Activated effector memory CD4-positive, alpha-beta T cell treated with Interleukin-2 at 50 U/mL for 16 hours (primary cell): Measurements from ENCODE around the gene ABCC3.
A peak's percentile ranks its signal among the peaks of the same experiment; 100 is the strongest.

ENCODE experiments used
- DNase-seq: peaks from one replicate; pipeline ENCODE4 v3.0.0-alpha.2; 2020

ABCC3 gene

DNA sequence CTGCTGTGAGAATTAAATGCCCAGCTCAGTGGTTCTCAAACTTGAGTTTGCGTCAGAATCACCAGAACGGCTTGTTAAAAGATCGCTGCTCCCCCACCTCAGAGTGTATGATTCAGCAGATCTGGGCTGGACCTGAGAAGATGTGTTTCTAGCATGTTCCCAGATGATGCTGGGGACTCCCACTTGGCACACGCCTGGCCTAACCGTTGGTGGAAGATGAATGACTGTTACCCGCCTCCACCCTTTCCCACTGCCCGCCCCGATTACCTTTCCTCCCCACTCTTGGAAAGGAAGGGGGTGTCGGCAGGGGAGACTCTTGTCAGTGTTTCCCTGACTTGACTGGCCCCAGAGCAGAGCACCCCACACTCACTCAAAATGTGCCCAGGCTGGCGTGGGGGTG, 29.3 kb upstream of the ABCC3 start:
- no peak for DNase-seq

DNA sequence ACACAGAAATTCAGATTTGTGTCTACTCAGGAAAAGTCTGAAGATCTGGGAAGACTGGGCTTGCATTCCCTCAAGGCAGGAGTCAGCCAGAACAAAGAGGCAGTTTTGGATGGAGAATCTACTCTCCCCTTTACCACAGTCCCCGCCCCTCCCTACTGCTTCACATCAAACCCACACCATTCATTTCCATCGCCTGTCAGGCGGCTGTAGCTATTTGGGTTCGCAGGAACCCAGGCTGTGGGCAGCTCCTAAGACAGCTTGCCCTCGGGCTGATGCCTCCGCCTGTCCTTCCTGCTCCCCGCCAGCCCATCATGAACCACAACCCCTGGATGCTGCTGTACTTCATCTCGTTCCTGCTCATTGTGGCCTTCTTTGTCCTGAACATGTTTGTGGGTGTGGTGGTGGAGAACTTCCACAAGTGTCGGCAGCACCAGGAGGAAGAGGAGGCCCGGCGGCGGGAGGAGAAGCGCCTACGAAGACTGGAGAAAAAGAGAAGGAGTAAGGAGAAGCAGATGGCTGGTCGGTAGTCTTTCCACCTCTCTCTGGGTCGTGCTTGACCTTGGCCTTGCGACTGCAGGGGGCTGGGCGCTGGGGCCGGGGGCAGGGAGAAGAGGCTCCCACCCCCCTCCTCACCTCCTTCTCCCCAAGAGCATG, 27.0 kb upstream of the ABCC3 start:
- no peak for DNase-seq

DNA sequence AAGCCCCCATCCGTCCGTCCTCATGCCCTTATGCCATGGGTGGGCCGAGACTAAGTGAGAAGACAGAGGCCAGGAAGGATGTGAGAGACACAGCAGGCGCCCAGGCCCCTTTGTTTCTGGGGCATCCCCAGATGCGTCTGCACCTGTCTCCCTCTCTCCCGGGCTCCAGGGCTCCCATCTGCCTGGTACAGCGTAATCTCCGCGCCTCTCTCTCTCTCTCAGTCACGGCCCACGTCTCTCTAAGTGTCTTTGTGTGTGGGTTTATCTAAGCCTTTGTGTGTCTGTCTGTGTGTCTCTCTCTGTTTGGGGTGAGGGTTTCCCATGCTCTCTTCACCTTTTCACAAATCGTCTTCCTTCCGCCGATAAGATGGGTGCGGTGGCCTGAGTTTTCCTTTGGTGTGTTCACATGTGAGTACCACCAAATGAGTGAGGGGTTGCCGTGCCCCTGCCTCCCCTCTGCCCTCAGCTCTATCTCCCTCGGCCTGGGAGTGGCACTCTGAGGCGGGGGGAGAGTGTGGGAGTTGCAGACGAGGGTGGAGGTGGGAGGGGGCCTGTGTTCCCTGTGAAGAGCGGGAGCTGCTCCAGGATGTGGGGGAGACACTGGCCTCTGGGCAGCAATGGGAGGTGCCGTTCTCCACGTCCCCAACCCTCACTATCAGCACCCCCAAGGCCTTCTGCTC, 25.8 kb upstream of the ABCC3 start:
- no peak for DNase-seq

DNA sequence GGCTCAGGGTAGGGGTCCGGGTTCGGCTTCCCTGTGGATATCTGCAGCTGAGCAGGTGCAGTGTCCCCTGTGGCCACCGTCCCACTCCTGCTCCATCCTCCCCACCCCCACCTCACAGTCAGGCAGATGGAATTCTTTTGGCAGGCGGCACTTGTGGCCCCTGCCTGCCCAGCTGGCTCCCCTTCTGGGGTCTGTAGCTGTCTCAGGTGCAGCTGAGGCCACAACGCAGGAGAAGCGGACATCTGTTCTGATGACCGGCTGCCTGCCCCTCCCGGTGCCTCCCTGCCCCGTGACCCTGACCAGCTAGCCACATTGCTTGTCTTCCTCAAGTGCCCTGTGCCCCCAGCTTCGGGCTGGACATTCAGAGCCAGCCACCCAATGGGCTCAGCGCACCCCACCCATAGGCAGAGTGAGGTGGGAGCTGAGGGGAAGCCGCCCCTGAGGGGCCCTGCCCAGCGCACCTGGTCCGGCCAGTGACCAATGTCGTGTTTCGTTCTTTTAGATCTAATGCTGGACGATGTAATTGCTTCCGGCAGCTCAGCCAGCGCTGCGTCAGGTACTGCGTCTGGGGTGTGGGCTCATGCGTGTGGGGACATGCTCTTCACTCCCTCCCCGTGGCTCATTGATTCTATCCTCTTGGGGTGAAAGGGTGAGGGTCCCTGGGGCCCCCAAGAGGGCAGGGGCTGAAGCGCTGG, 25.2 kb upstream of the ABCC3 start:
- no peak for DNase-seq

DNA sequence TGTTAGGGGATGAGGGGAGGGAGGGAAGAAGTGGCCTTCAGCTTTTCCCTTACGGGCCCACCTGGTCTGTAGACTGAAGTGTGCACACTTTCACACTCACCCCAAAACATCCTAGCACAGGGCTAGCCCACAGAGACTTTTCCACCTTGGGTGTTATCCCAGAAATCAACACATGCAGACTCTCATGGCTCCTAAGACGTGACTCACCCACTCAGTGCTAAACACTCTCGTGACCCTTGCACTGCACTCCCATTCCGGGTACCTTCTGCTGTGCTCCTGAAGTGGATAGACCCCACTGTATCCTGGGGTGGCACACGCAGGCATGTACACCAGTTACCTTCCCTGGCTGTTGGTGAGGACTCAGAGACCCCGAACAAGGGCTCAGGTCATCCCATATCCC, 23.0 kb upstream of the ABCC3 start:
- DNase-seq, result no peak

DNA sequence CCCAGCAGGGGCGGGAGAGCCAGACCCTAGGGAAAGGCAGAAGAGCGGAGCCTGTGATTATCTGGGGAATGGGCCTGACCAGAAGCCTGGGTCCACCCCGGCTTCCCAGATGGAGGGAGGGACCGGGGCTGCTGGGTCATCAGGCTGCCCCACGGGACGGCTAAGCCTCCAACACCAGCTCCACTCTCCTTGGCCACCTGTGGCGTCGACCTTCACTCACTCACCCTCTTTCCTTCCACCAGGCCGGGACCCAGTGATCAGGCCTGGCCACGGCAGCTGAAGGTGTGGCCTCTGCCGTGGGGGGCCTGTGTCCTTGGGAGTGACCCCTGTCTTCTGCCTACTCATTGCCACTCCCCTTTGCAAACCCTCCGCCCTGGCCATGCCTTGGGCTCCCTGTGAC, 22.4 kb upstream of the ABCC3 start:
- DNase-seq, result no peak

DNA sequence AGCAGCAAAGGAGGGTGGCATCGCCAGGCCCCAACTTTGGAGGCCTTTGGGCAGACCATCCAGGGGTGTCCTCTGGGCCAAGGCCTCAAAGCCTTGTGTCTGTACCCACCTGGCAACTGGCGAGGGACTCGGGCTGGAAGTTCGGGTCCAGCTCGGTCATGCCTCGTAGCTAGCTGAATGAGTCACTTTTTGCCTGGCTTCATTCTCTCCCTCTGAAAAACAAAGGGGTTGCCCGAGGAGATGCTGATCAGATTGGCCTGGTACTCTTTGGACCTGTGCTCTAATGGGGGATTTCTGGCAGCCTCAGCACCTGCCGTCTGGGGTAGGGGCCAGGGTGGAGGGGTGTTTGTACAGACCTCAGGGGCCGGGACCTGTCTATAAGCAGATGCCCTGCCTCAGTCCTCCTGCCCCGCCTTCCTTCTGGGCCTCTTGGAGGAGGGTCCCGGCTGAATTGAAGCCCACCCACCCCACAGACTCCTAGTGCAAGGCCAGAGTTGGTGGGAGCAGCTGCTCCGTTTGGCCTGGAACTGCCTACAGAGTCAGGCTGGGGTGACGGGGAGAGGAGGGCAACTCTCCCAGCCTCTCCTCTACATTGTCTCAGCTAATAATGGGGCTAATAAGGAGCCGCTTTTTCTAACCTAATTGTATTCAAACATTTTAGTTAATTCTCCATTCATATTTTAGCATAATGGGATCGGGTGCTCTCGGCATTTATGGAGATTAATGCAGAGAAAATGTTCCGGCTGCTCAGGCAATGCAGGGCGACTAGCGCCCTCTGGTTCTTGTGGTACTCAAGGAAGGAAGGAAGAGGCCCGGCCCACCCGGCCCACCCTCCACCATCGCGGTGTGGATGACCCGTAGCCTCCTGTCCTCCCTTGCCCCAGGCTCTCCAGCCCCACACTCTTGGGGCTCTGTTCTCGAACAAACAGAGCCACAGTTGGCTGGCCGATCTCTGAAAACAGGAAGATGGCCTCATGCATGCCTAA, 21.4 kb upstream of the ABCC3 start:
- no peak for DNase-seq

DNA sequence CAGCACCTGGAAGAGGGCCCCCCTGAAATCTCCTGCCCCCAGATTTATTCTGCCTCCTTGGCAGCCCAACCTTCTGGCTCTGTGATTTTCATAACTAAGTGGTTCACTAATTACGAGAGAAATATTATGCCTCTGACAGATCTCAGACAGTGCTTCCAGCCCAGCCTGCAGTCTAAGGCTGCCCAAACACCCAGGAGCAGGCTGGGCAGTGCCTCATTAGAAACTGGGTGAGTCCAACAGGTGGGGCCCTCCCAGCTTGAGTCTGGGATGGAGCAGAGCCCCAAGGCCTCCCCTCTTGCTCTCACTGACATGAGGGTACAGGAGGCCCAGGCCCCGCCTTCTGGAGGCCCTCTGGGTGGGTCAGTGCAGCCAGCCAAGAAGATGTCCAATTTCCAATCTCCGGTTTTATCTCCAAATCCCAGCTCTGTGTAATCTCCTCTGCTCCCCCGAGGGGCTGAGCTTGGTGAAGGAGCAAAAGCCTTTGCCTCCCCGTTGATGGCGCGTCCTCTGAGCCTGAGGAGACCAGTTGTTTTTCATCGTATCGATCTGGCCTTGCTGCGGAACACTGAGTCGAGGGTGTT, 20.1 kb upstream of the ABCC3 start:
- no peak for DNase-seq

DNA sequence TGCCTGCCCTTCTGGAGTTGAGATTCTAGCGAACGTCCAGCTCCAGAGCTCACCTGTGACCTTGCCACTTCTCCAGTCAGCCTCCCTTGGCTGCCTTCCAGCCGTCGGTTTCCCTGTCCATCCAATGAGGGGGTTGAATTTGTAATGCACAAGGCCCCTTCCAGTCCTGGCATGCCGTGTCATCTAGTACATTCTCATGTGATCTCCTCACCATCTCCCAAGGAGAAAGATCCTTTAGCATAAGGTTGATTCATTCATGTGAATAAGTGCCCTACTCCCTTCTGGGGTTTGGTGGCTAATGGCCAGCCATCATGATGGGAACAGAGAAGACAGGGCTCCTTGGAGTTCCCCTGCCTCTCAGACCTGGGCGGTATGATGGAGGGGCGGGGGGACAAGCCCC, 18.9 kb upstream of the ABCC3 start:
- no peak for DNase-seq

DNA sequence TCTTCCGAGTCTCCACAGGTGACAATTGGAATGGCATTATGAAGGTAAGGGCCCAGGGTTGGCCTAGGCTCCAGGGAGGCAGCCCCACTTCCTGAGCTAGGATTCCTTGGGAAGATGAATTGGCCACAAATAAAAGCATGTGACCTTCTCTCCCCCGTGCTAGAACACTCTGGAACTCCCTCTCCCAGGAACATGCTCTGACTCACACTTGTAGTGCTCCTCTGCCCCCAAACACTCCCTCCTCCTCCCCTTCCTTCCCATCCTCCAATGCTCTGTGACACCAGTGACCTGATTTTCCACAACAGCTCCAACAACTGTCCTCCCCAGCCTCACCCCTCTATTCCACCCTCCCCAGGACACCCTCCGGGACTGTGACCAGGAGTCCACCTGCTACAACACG, 16.4 kb upstream of the ABCC3 start:
- DNase-seq, result no peak

DNA sequence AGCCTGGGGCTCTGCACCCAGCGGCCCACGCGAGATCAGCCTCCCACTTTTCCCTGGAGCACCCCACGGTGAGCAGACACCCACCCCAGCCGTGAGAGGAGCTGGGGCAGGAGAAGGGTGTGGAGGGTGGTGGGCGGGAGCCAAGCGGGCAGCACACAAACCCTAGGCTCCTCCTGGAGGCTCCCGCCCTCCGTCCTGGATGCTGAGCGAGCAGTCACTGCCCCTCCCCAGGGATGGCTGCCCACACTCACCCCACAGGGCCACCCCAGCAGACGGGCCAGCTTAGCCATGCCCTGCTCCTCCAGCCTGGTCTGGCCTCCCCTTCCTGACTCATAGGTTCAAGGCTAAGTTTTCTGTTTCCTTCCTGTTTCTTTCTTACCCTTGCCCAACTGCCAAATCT, 15.7 kb upstream of the ABCC3 start:
- no peak for DNase-seq

DNA sequence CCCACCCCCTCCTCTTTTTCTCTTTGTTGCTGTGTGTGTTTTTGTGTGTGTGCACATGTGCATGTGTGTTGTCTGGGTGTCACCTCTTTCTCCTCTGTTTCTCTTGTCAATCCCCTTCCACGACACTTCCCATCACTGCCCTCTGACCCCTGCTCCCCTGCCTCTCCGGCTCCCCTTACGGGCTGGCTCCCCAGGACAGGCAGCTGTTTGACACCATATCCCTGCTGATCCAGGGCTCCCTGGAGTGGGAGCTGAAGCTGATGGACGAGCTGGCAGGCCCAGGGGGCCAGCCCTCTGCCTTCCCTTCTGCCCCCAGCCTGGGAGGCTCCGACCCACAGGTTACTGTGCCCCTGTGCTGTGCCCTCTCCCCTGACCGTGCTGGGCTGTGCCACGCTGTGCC, 15.2 kb upstream of the ABCC3 start:
- DNase-seq, result no peak

DNA sequence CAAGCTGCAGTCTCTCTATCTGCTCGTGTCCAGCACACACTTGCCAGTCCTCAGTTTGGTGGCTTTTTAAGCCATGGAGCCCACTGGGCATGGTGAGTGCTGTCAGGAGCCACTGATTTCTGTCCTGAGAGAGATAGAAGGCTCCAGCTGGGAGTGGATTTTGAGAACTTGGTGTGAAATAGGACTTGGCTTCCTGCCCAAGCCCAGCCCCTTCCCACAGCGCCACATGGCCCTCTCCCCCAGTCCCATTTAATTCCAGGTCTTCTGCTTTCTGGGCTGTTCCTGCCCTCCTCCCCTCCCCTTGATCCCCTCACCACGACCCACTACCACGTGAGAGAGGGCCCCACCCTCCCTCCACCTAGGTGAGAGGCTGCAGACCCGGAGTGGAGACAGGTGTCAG, 14.4 kb upstream of the ABCC3 start:
- DNase-seq, result no peak

DNA sequence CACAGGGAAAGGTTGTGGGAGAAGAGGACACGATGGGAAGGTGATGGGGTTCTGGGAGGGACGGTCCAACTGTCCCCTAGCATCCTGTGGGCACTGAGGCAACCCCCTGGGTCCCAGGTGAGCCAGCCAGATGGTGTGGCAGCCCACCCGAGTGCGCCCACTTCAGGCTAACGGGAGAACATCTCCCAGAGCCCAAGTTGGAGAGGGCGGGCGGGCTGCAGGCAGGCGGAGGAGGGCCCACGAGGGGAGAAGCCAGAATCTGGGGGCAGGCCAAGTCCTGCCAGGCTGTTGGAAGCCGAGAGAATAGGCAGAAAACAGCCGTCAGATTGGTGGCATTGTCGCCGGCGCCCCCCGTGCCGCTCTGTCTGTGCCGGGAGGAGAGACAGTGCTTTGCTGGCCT, 13.8 kb upstream of the ABCC3 start:
- DNase-seq, result no peak

DNA sequence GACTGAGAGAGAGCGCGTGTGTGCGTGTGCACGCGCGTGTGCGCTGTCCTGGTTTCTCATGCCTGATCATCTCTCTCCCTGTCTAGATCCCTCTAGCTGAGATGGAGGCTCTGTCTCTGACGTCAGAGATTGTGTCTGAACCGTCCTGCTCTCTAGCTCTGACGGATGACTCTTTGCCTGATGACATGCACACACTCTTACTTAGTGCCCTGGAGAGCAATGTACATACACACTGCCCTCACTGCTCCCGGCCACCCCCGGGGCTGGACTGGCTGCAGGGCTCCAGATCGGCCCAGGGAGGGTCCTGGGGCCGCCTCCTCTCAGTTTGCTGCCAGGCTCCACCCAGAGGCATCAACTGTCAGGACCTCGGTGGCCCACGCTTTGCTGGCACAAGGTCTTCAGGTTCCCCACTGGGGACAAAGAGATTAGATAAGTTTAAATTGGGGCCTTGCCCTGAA, 13.1 kb upstream of the ABCC3 start:
- DNase-seq, result no peak

DNA sequence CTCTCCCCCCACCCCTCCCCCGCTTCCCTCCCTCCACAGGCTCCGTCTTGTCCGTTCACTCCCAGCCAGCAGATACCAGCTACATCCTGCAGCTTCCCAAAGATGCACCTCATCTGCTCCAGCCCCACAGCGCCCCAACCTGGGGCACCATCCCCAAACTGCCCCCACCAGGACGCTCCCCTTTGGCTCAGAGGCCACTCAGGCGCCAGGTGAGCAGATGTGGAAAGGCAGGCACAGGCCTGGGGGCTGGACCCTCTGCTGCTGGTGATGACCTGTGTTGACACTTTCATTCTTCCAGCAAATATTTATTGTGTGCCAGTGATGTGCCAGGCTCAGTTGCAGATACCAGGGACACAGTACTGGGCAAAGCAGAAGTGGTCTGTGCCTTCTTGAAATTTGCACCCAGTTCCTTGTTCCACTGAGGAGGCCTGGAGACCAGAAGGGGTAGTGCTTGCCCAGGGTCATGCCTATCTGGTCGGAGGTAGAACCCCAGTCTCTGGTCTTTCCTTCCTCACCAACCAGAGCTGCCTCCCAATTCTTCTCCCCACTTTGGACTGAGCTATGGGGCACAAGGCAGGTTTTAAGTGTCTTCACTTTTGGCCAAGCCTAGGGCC, 10.3 kb upstream of the ABCC3 start:
- no peak for DNase-seq

DNA sequence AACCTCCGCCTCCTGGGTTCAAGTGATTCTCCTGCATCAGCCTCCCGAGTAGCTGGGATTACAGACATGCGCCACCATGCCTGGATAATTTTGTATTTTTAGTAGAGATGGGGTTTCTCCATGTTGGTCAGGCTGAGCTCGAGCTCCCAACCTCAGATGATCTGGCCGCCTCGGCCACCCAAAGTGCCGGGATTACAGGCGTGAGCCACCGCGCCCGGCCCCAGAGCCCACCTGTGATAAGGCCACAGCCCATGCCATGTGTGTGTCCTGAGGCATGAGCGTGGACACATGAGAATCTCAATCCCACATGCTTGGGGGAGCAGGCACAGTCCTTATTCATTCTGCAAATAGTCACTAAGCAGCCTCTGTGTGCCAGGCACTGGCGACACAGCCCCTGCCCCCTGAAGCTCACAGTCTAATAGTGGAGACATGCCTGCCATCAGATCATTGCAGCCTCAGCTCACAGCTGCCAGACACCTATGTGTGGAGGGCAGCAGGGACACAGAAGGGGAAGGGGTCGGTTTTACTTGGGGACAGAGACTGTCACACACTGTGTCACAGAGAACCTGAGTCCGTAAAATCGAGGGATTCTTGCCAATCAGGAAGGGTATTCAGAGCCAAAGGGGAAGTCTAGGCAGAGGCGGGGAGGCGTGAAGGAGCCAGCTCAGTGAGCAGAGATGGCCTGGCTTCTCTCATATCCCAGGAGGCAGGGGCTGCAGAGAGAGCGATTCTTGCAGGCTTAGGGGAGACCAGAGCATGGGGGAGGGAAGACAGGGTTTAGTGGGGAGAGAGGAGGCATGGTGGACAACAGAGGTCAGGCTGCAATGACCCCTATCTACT, 9.4 kb upstream of the ABCC3 start:
- DNase-seq, result no peak

DNA sequence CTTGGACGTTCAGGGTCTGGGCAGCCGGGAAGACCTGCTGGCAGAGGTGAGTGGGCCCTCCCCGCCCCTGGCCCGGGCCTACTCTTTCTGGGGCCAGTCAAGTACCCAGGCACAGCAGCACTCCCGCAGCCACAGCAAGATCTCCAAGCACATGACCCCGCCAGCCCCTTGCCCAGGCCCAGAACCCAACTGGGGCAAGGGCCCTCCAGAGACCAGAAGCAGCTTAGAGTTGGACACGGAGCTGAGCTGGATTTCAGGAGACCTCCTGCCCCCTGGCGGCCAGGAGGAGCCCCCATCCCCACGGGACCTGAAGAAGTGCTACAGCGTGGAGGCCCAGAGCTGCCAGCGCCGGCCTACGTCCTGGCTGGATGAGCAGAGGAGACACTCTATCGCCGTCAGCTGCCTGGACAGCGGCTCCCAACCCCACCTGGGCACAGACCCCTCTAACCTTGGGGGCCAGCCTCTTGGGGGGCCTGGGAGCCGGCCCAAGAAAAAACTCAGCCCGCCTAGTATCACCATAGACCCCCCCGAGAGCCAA, 8.6 kb upstream of the ABCC3 start:
- DNase-seq, result peak; percentile 40

DNA sequence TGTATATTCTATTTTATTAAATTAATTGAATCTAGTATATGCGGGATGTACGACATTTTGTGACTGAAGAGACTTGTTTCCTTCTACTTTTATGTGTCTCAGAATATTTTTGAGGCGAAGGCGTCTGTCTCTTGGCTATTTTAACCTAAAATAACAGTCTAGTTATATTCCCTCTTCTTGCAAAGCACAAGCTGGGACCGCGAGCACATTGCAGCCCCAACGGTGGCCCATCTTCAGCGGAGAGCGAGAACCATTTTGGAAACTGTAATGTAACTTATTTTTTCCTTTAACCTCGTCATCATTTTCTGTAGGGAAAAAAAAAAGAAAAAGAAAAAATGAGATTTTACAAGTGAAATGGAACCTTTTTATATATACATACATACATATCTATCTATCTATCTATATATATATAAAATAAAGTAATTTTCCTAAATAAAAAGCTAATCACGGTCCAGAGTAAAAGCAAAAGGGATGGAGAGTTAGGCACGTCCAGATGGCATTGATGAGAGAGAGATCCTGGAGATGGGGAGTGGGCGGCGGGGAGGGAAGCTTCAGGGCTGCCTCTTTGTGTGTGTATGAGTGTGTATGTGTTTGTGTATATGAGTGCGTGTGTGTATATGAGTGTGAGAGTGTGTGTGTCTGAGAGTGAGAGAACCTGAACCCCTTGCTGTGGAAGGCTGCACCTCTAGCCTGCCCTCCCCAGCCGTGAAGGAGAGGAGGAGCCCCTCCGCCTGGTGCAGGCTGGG, 7.5 kb upstream of the ABCC3 start:
- DNase-seq, result no peak
